ENCODE results near the gene PIK3R4. TPM values are rescaled to one million over a fixed set of nuclear protein-coding genes. Genes with fewer than 3 reads are reported as not detected.

The PIK3R4 gene
- polyA plus RNA-seq, 1 of the 3 experiments (the other 2 are of a cell fraction): 27.2 TPM

DNA sequence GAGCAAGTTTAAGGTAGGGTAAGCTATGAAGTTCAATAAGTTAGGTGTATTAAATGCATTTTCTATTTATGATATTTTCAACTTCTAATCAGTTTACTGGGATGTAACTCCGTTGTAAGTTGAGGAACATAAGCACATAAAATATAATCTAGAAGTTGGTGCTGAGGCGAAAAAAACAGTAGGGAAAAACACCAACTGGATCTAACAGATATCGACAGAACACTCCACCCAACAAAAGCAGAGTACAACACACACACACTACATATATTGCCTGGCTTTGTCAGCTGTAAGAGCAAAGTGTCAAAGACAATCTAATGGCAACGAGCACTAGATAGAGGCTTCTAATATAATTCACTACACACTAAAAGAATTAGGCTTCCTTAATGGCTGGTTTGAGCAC lies 8.4 kb downstream of the PIK3R4 start:
- no peak overlapping the region for H3K9ac ChIP-seq
- H3K4me1 ChIP-seq (ENCODE audit: control insufficient read depth in 1 of 2, insufficient read depth in 2 of 2, low read depth in 1 of 2, low read length in 1 of 2): peaks cover 0 to 3% of the 10 kb centered on the region in 2 experiments; a peak in 2 of 4 replicates
- ChIA-PET CTCF (interaction anchor here (1.6 to 1.9 kb wide), 2 partner anchors 21 to 155 kb away, joined by 5 to 6 read pairs; no protein-coding TSS in a partner anchor), POLR2A (no interaction called here)
- no peaks in the 10 kb centered on the region for H4K20me1 ChIP-seq (ENCODE audit: insufficient read depth)
- H3K4me3 ChIP-seq (ENCODE audit: low read depth in 2 of 2, low read length in 1 of 2): no peak overlapping the region
- DNase-seq: no peak
- H3K4me2 ChIP-seq: no peak overlapping the region
- H3K9me2 ChIP-seq: no peaks in the 10 kb centered on the region
- no peaks in the 10 kb centered on the region for H3F3A ChIP-seq (replicated peaks; ENCODE audit: insufficient read depth)
- no peaks in the 10 kb centered on the region for H3K9me3 ChIP-seq
- H3K79me2 ChIP-seq (ENCODE audit: insufficient read depth): peaks cover 74% of the 10 kb centered on the region
- TF ChIP-seq SMC3 (IDR thresholded peaks at IDR 0.05; ENCODE audit: low read depth, low read length) (no peak), GATA2 (CRISPR knock-in tag; IDR thresholded peaks at IDR 0.05) (no peak), FOSL2 (IDR thresholded peaks at IDR 0.05; ENCODE audit: borderline replicate concordance, low read depth) (no peak), YY1 (IDR thresholded peaks at IDR 0.05; ENCODE audit: low read depth) (no peak), TEAD4 (IDR thresholded peaks at IDR 0.05; ENCODE audit: borderline replicate concordance, insufficient read depth) (no peak), PBX3 (IDR thresholded peaks at IDR 0.05) (no peak), RXRA (IDR thresholded peaks at IDR 0.05; ENCODE audit: borderline replicate concordance, low read depth) (no peak), USF1 (IDR thresholded peaks at IDR 0.05; ENCODE audit: borderline replicate concordance, low read depth) (no peak), MAX (IDR thresholded peaks at IDR 0.05; ENCODE audit: low read depth) (no peak), RCOR1 (IDR thresholded peaks at IDR 0.05; ENCODE audit: low read length) (no peak), JUND (IDR thresholded peaks at IDR 0.05) (no peak), RFX5 (IDR thresholded peaks at IDR 0.05; ENCODE audit: low read length) (no peak)
- H3K36me3 ChIP-seq (replicated peaks in 1 of 2; ENCODE audit: control insufficient read depth in 1 of 2, insufficient read depth in 2 of 2, low read length in 1 of 2): peaks cover 22 to 40% of the 10 kb centered on the region in 2 experiments
- no peaks in the 10 kb centered on the region for H3K27me3 ChIP-seq (ENCODE audit: insufficient read depth)
- WGBS (ENCODE audit: low lambda C conversion rate): 92% methylated on average over 4 of the region's 4 CpGs
- no peak overlapping the region for H2AFZ ChIP-seq (ENCODE audit: low read depth)
- H3K27ac ChIP-seq (ENCODE audit: low read depth in 2 of 2, low read length in 1 of 2): no peak overlapping the region

DNA sequence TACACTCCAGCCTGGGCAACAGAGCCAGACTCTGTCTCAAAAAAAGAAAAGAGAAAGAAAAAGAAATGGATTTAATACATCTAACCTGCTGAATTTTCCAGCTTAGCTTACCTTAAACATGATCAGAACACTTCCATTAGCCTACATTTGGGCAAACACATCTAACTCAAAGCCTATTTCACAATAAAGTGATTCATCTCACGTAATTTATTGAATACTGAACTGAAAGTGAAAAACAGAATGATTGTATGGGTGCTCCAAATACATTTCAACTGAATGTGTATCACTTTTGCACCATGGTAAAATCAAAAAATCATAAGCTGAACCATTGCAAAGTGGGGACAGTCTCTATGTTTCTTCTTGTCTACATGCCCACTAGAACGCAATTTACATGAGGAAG lies 9.0 kb downstream of the PIK3R4 start:
- Histone ChIP-seq H3K9me2 (no peaks in the 10 kb centered on the region), H3K36me3 (replicated peaks in 1 of 2; ENCODE audit: control insufficient read depth in 1 of 2, insufficient read depth in 2 of 2, low read length in 1 of 2) (peaks cover 23 to 46% of the 10 kb centered on the region in 2 experiments), H3K4me2 (no peak overlapping the region), H3K79me2 (ENCODE audit: insufficient read depth) (peaks cover 67% of the 10 kb centered on the region), H3K9ac (no peak overlapping the region), H3K27ac (ENCODE audit: low read depth in 2 of 2, low read length in 1 of 2) (no peak overlapping the region), H3K27me3 (ENCODE audit: insufficient read depth) (no peaks in the 10 kb centered on the region), H4K20me1 (ENCODE audit: insufficient read depth) (no peaks in the 10 kb centered on the region), H3F3A (replicated peaks; ENCODE audit: insufficient read depth) (no peaks in the 10 kb centered on the region), H2AFZ (ENCODE audit: low read depth) (no peak overlapping the region), H3K4me1 (ENCODE audit: control insufficient read depth in 1 of 2, insufficient read depth in 2 of 2, low read depth in 1 of 2, low read length in 1 of 2) (peaks cover 0 to 3% of the 10 kb centered on the region in 2 experiments; a peak in 2 of 4 replicates), H3K9me3 (no peaks in the 10 kb centered on the region), H3K4me3 (ENCODE audit: low read depth in 2 of 2, low read length in 1 of 2) (no peak overlapping the region)
- CTCF ChIA-PET: interaction anchor here (1.6 to 1.9 kb wide), 2 partner anchors 22 to 156 kb away, joined by 5 to 6 read pairs; no protein-coding TSS in a partner anchor
- POLR2A ChIA-PET: no interaction called here
- TF ChIP-seq SIN3A (IDR thresholded peaks at IDR 0.05; ENCODE audit: borderline replicate concordance, low read depth, low read length) (no peak), FOXM1 (IDR thresholded peaks at IDR 0.05; ENCODE audit: low read depth) (no peak), MEF2A (IDR thresholded peaks at IDR 0.05; ENCODE audit: borderline replicate concordance, low read depth) (no peak), RXRA (IDR thresholded peaks at IDR 0.05; ENCODE audit: borderline replicate concordance, low read depth) (no peak), FOXJ3 (CRISPR knock-in tag; IDR thresholded peaks at IDR 0.05) (no peak)
- no peak for DNase-seq
- 96% methylated on average over 2 of the region's 2 CpGs for WGBS (ENCODE audit: low lambda C conversion rate)
